ENCODE data around the gene CA6. TPM values are rescaled to one million over a fixed set of nuclear protein-coding genes. Genes with fewer than 3 reads are reported as not detected.

CA6 gene
- total RNA-seq, 1 donor: not detected

- no peaks in the 10 kb centered on the region for H3K27me3 ChIP-seq (ENCODE audit: insufficient read depth, low read length)
- H3K79me2 ChIP-seq (ENCODE audit: insufficient read depth, low read length): no peaks in the 10 kb centered on the region
- H3K4me3 ChIP-seq (ENCODE audit: insufficient read depth, low read length): no peak overlapping the region
- H2AFZ ChIP-seq (ENCODE audit: low read length): no peak overlapping the region
- peaks cover 3% of the 10 kb centered on the region for H3K9me3 ChIP-seq (ENCODE audit: low read depth, low read length)
- no peaks in the 10 kb centered on the region for H4K20me1 ChIP-seq (ENCODE audit: insufficient read depth, low read length)
- no peak overlapping the region for H3K4me2 ChIP-seq (ENCODE audit: insufficient read depth, low read length)
- H3K36me3 ChIP-seq (ENCODE audit: insufficient read depth, low read length): no peaks in the 10 kb centered on the region
- DNase-seq (ENCODE audit: insufficient read length, low spot score, missing footprints): no peak
- H3K27ac ChIP-seq (ENCODE audit: low read depth, low read length): no peak overlapping the region
- H3K4me1 ChIP-seq (ENCODE audit: insufficient read depth, low read length): peaks cover 9% of the 10 kb centered on the region
- no peak for TF ChIP-seq CTCF (IDR thresholded peaks at IDR 0.05; ENCODE audit: extremely low read depth, low read depth, low read length)
Measured at GRCh38 chr1:8939000-8939265, 6.7 kb upstream of the CA6 start.

- Histone ChIP-seq H3K79me2 (ENCODE audit: insufficient read depth, low read length) (no peaks in the 10 kb centered on the region), H3K27me3 (ENCODE audit: insufficient read depth, low read length) (no peaks in the 10 kb centered on the region), H3K4me1 (ENCODE audit: insufficient read depth, low read length) (peaks cover 9% of the 10 kb centered on the region), H3K4me3 (ENCODE audit: insufficient read depth, low read length) (no peak overlapping the region), H4K20me1 (ENCODE audit: insufficient read depth, low read length) (no peaks in the 10 kb centered on the region), H3K9me3 (ENCODE audit: low read depth, low read length) (peaks cover 3% of the 10 kb centered on the region), H2AFZ (ENCODE audit: low read length) (no peak overlapping the region), H3K27ac (ENCODE audit: low read depth, low read length) (no peak overlapping the region), H3K36me3 (ENCODE audit: insufficient read depth, low read length) (no peaks in the 10 kb centered on the region), H3K4me2 (ENCODE audit: insufficient read depth, low read length) (no peak overlapping the region)
- no peak for TF ChIP-seq CTCF (IDR thresholded peaks at IDR 0.05; ENCODE audit: extremely low read depth, low read depth, low read length)
- no peak for DNase-seq (ENCODE audit: insufficient read length, low spot score, missing footprints)
Measured at GRCh38 chr1:8939362-8939995, 6.2 kb upstream of the CA6 start.

- no peak for TF ChIP-seq CTCF (IDR thresholded peaks at IDR 0.05; ENCODE audit: extremely low read depth, low read depth, low read length)
- Histone ChIP-seq H3K27me3 (ENCODE audit: insufficient read depth, low read length) (no peaks in the 10 kb centered on the region), H3K9me3 (ENCODE audit: low read depth, low read length) (peaks cover 3% of the 10 kb centered on the region), H3K36me3 (ENCODE audit: insufficient read depth, low read length) (no peaks in the 10 kb centered on the region), H3K27ac (ENCODE audit: low read depth, low read length) (no peak overlapping the region), H3K4me3 (ENCODE audit: insufficient read depth, low read length) (no peak overlapping the region), H3K79me2 (ENCODE audit: insufficient read depth, low read length) (no peaks in the 10 kb centered on the region), H3K4me2 (ENCODE audit: insufficient read depth, low read length) (no peak overlapping the region), H3K4me1 (ENCODE audit: insufficient read depth, low read length) (peaks cover 9% of the 10 kb centered on the region), H2AFZ (ENCODE audit: low read length) (no peak overlapping the region), H4K20me1 (ENCODE audit: insufficient read depth, low read length) (no peaks in the 10 kb centered on the region)
- peak; percentile 94 for DNase-seq (ENCODE audit: insufficient read length, low spot score, missing footprints)
Measured at GRCh38 chr1:8941906-8942305, 3.8 kb upstream of the CA6 start.

GRCh38 chr1:8943498-8944405, 1.9 kb upstream of the CA6 start:
- H3K79me2 ChIP-seq (ENCODE audit: insufficient read depth, low read length): no peaks in the 10 kb centered on the region
- TF ChIP-seq CTCF (IDR thresholded peaks at IDR 0.05; ENCODE audit: extremely low read depth, low read depth, low read length): no peak
- DNase-seq (ENCODE audit: insufficient read length, low spot score, missing footprints): no peak
- no peaks in the 10 kb centered on the region for H4K20me1 ChIP-seq (ENCODE audit: insufficient read depth, low read length)
- H3K9me3 ChIP-seq (ENCODE audit: low read depth, low read length): peaks cover 3% of the 10 kb centered on the region
- no peaks in the 10 kb centered on the region for H3K36me3 ChIP-seq (ENCODE audit: insufficient read depth, low read length)
- peaks cover 5% of the 10 kb centered on the region for H3K4me1 ChIP-seq (ENCODE audit: insufficient read depth, low read length)
- no peaks in the 10 kb centered on the region for H3K27me3 ChIP-seq (ENCODE audit: insufficient read depth, low read length)
- H3K4me2 ChIP-seq (ENCODE audit: insufficient read depth, low read length): no peak overlapping the region
- peak overlapping the region; percentile 46 for H2AFZ ChIP-seq (ENCODE audit: low read length)
- no peak overlapping the region for H3K27ac ChIP-seq (ENCODE audit: low read depth, low read length)
- no peak overlapping the region for H3K4me3 ChIP-seq (ENCODE audit: insufficient read depth, low read length)

Measured in osteoblast (primary cell).